GM18909 (cell line): Measurements from ENCODE around the gene LSS.
"Not testable (repeated sequence)": the region's sequence is repeated elsewhere in the genome, so short reads cannot be mapped to it uniquely, and the experiment has no call there.

ENCODE experiments used
- ATAC-seq: cut with Tn5 transposase; IDR thresholded peaks from one replicate; pipeline ENCODE4 v1.9.1; 2021; ENCODE audit warnings: mild to moderate bottlenecking; ENCODE audit not compliant: unreplicated experiment, poor library complexity

The LSS gene

DNA sequence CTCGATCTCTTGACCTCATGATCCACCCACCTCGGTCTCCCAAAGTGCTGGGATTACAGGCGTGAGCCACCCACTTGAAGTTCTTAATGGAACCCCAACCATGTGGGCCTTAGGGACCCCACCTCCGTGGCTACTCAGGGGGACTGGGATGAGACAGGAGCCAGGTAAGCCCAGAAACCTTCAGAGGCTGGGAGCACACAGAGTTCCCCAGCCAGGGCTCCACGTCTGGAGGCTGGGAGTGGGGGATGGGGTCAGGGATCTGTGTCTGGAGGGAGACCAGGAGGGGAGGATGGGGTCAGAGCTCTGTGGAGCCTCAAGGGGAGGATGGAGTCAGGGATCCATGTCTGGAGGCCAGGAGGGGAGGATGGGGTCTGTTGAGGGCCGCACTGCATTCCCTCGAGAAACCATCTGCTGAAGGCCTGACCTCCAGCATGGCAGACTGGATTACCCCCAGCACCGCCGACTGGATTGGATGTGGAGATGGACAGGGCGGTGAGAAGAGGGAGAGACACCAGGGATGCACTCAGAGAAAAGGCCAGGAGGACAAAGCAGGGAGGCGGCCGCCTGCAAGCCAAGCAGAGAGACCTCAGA is 71.1 kb downstream of the LSS start:
- ATAC-seq = no peak

DNA sequence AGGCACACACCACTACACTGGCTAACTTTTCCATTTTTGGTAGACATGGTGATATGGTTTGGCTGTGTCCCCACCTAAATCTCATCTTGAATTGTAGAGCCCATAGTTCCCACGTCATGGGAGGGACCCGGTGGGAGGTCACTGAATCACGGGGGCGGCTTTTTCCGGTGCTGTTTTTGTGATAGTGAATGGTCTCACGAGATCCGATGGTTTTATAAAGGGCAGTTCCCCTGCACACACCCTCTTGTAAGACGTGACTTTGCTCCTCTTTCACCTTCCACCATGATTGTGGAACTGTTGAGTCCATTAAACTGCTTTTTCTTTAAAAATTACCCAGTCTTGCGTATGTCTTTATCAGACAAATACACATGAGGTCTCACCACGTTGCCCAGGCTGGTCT is 71.9 kb downstream of the LSS start:
- no peak for ATAC-seq

DNA sequence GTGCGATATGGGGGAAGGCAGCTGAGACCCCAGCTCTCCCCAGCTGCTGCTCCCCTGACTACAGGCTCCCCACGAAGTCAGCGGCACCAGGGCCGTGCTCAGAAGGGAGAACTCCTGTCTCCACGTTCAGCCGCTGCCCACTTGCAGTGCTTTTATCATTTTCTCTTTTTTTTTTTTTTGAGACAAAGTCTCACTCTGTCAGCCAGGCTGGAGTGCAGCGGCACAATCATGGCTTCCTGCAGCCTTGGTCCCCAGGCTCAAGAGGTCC is 72.3 kb downstream of the LSS start:
- ATAC-seq = no peak

DNA sequence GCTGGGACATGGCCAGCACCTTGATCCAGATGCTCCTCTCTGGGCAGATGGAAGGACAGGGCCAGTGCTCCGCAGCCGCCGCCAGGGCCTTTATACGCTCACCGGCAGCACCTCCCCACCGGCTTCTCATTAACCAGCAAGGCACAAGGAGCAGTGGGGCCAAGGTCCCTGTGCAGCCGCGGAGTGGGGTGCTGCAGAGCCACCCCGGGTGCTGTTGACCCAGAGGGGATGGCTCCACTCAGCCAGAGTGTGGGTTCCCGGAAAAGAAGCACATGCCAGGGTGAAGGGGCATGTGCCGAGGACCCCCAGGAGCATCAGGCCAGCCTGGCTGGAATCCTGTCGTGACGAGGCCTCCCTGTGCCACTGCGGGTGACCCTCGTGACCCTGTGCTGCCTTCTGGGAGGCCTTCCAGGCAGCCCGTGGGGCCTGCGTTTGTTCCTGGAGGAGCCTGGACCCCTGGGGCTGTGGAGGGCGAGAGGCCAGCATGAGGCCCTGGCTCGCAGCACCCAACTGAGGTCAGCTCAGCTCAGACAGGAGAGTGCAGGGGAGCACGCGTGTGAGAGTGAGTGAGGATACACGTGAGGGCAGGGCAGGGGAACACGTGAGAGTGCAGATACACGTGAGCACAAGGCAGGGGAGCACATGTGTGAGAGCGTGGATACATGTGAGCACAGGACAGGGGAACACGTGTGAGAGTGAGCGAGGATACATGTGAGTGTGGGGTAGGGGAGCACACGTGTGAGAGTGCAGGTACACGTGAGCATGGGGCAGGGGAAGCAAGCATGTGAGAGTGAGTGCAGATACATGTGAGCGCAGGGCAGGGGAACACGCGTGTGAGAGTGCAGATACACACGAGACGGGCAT is 72.8 kb downstream of the LSS start, which contains the start of gene FTCD:
TSS of gene FTCD (minus strand) at position 66 of the 864 bp plus-strand sequence. CDS start at position 10, 56 bp downstream.
- ATAC-seq = no peak

DNA sequence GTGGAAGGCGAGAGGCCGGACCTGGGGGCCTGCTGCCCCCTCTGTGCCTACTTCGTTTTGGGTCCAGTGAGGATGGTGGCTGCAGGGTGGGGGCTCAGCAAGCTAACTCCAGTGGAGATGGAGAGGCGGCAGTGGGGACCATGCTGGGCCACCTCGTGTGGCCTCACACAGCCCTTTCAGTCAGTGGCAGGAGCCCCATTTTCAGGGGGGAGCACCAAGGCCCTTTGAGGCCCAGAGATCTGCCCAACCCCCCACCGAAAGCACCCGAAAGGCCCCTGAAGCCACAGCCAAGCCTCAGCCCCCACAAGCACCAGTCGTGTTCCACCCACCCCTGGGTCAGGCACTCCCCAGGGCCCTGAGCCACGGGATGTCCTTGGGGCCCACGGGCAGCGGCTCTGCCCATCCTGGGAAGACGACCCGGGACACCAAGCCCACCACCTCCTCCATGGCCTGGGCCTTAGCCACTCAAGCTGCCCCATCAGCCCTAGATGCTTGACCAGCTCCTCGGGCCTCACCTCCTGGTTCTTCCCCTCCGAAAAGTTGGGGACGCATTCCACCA is 73.5 kb downstream of the LSS start:
- no peak for ATAC-seq

DNA sequence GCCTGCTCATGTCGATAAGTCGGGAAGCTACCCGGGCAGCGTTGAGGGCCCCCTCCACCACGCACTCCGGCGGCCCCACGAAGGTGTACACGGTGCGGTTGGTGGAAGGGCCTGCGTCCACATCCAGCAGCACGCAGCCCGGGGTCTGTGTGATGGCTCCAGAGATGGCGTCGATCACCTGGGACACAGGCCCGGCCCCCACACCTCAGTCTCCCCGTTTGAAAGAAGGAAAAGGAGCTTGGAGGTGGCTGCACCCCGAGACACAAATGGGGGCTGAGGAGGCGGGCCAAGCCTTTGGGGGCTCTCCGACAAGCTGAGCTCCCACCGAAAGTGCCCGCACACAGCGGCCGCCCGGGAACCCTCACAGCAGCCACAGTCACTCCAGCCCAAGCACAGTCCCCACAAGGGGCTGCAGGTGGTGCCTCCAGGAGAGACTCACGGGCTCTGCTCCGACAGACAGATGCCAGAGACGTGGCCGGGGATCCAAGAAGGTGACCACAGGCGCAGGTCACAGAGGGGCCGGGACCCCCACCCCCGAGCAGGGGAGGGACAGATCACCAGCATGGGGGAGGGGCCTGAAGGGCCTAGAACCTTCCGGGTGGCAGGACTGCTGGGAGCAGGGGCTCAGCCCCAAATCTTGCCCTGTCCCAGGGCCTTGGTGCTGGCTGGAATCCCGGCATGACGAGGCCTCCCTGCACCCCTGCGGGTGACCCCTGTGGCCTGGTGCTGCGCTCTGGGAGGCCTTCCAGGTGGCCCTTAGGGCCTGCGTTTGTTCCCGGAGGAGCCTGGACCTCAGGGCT is 74.2 kb downstream of the LSS start:
- ATAC-seq = no peak

DNA sequence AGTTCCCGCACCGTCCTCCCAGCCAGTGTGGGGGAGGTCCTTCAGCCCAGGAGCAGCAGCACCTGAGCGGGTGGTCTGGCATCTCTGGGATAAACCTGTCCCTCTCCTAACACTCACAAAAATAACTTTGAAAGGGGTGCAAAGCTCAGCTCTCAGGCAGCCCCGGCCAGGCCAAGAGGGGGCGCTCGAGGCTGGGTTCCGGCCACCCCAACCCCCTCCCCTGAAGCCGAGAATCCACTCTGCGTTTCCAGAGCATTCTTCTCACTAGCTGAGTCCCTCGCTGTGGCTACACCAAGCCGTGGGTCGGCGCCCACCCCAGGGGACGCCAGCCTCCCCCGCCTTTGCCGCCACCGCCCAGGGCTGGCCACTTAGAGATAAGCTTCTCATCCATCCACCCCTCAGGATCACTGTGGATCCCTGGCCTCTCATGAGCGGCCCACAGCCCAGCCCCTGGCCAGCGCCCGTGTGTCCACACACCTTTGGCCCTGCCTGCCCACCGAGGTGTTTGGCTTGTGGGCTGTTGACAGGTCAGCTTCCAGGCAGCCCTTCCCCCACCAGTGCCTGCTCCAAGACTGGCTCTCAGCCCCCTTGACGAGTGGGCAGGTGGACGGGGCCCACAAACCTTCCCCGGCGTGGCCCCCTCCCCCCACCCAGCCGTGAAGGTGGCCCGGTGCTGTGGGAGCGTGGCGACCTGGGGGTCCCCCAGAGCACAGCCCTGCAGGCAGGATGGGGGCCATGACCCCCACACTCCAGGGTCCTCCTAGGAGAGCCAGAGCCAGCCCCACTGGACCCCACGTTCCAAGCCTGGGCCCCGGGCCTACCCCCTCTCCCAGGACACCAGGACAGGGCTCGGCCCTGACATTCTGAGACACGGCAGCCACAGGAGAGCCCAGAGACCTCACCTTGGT is 75.1 kb downstream of the LSS start:
- ATAC-seq = no peak

DNA sequence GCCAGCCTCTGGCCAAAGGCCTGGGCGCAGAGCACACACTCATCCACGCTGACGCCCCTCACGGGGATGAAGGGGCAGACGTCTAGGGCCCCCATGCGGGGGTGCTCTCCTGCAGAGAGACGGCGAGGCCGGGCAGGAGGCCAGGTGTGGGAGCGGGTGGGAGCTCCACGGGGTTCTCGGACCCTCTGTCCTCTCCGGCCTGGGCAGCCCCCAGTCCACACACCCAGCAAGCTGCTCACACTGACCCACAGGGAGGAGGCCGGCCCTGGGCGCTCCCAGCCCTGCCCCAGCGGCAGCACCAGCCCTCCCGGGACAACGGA is 75.7 kb downstream of the LSS start:
- no peak for ATAC-seq

DNA sequence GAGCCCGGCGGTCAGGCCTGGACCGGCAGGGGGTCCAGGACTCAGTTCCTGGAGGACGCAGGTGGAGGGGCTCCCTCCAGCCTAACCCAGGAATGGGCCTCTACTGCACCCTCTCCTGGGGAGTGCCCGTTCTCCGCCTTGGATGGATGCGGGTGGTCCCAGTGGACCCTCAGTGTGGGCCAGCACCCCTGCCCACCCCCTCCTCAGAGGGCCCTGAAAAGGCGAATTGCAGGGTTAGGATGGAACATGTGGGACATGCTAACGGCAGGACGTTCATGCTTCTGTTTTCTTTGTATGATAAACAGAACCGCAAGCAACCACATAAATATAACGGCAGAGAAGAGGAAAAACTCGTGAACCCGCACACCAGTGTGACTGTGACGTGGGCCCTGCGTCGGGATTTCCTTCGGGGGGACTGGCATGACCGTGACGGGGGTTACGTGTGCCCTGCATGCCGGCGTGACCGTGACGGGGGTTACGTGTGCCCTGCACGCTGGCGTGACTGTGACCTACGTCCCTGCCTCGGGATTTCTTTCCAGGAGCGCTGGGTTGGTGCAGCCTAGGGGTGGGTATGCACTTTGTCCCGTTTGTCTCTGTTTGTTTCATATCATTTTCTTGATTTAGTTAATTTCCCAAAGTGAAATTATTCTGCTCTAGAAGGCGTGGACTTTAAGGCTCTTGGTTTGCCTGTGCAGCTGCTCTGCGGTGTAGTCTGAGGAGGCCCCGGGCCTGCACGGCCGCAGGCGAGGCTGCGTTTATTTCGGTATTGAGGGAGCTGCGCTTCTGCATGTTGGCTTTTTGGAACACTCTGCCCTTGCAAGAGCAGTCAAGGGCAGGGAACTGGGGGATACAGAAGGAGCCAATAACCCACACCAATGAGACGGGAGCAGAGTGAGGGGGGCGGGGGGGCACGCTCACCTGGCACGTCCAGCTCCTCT is 76.3 kb downstream of the LSS start:
- ATAC-seq = no peak

DNA sequence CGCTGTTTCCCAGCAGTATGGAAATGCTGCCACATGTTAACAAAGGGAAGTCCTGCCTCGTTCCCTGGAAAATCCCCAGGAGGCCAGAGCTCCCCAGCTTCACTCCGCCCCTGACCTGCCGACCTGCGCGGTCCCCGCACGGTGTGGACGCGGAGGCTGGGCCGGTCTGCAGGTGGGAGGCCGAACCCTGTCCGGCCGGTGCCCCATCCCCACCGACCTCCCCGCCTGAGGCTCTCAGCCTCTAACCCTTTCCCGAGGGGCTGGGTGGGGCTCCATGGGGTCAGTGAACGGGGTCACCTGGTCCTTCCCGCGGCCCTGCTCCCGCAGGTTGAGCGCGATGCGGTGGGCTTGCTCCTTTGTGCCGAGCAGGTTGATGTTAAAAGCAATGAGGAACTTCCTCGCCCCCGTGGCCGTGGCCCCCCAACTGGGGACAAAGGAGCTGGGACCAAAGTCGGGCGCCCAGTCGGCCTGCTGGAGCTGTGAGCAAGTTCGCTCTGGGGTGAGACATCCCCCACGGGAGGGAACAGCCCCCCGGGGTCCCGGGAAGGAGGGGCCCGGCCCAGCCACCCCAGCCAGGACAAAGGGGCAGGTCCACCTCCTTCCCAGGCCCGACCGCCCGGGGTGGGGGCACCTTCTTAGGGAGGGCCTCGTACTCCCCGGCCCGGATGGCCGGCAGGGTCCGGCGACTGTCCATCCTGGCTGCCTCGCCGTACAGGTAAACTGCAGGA is 77.1 kb downstream of the LSS start:
- no peak for ATAC-seq

DNA sequence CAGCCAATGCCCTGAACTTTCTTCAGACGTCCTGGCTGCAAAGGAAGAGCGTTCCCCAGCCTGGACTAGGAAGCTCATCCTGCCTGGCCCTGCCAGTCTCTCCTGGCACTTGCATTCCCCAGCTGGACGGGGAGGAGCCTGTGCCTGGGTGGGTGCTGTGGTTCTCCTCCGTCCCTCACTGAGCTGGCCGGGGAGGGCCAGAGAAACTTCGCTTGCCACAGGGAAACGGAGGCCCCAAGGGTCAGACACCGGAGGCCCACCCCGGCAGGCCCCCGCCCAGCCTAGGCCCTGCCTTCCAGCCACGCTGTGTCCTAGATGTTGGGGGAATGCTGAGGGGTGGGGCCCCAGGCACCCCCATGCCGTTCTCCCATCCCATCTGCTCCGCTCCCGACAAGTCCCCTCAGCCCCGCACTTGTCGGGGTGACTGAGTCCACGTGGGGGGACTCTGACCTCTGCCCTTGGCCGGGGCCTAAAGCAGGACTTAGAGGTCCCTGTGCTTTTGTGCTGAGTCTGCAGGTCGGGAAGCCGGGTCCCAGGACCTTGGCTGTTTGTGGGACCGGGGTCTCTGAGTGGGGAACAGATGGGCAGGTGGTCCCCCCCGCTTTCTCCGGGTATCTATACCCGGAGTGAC is 78.0 kb downstream of the LSS start:
- no peak for ATAC-seq

DNA sequence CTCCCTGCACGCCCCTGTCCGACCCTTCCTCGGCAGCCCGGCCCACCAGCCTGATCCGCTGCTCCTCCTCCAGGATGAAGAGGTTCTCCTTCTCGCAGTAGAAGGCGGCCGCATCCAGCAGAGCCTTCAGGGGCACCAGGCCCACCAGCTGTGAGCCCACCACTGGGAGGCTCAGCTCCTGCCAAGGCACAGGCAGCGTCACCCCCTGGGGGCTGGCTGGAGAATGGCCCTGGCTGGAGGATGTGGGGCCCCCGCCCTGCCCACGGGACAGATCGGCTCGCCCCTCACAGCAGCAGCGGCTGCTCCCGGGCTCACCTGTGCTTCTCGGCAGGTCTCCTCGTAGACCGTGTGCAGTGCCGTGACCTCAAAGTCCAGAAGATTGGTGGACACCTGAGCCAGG is 78.5 kb downstream of the LSS start:
- ATAC-seq = no peak

DNA sequence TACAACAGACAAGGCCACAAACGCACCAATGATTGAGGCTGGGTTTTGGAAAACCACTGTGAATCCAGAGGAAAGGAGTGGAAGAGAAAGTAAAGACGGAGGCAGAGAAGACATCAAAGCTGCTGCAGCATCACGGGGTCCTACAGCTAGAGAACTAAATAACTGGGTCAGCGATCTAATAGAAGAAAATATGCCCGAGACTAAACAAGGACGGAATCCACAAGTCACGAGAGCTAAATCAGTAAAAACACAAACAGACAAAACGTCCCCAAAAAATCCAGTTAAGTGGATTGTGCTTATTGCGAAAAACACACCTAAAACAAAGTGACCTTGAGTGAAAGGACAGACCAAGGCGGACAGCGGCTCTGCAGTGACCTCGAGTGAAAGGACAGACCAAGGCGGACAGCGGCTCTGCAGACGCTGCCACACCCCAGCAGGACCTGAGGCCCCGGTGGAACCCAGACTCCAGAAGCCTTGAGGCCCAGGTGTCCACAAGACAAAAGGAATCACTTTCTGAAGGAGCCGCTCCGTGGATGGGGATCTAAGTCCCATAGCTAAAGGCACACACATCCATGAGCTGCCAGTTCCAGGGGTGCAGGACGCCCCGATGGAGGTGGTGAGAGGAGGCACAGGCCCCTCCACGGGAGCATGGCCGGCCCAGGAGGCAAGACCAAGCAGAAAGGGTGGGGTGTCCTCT is 79.2 kb downstream of the LSS start:
- ATAC-seq = no peak

DNA sequence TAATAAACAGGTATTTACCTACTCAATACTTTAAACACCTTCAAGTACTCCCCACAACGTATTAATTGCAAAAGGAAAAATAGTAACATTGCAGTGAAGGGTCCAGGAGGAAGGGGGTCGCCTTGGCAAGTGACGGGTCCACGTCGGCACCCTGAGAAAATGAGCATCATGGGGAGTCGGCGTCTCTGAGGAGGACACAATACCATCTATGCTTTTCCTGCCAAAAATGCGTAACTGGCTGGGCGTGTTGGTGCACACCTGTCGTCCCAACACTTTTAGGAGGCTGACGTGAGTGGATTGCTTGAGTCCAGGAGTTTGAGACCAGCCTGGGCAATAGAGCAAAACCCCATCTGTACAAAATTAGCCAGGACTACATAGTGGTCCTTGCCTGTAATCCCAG is 80.5 kb downstream of the LSS start:
- no peak for ATAC-seq

DNA sequence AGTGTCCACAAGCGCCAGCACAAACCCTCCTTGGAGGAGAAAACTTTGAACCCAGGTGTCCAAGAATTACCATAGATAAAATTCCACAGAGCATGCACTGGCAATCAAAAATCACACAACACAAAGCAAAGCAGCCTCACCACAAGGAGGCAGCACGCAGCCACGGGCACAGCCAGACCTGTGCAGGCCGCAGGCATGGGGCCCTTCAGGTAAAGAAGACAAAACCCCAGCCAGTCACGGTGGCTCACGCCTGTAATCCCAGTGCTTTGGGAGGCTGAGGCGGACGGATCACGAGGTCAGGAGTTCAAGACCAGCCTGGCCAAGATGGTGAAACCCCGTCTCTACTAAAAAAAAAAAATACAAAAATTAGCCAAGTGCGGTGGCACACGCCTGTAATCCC is 81.1 kb downstream of the LSS start:
- ATAC-seq = not testable (repeated sequence)

DNA sequence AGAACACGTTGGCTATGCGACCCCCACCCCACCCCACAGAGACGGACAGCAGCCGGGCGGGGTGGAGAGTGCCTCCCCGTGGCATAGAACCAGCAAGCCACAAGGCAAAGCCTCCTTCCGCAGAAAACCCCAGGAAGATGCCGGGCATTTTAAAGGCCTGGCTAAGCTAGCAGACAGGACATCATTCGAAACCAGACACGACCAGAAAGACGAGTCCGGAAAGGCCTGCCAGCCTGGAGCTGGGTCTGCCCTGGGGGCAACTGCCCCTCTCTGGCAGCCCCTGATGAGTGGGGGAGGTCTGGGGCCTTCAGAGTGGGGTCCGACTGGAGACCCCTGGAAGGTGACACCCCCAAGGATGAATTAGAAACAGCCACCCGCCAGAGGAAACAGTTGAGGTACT is 81.7 kb downstream of the LSS start:
- ATAC-seq = no peak

DNA sequence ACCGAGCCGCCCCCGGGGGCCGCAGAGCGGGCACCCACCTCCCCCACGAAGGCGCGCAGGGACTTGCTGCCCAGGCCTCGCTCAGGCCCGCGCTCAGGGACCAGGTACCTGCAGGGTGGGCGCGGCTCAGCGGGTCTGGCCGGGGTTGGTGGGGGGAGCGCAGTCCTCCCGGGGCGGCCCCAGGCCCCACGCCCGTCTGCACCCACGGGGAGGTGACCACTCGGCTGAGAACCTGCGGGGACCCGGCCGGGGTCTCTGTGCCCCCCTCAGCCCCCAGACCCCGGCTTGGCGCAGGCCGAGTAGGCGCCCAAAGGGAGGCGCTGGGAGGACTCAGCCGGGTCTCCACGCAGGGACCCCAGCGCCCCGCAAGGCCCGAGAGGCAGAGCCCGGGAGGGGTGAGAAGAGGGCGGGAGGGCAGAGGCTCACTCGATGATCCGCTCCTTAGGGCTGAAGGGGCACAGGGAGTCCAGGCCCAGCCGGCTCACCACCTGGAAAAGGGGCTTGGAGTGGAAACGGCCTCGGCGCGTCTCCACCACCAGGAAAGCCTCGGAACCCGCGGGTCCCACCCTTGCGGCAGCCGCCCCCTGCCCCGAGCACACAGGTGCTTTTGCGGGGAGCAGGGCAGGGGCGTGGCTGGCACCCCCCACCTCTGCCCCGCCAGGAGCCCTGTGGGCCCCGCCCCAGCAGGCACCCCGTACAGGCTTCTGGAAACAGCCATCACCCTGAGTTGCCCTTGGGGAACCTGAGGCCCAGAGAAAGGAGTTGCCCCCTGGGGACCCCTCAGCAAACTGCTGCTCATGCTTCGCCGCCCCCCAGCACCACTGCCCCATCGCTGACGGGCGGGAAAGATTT is 82.5 kb downstream of the LSS start:
- ATAC-seq = no peak
